ENCODE measurements around the gene ZNF286A. TPM values are rescaled to one million over a fixed set of nuclear protein-coding genes. Genes with fewer than 3 reads are reported as not detected.
"Not testable (repeated sequence)": the region's sequence is repeated elsewhere in the genome, so short reads cannot be mapped to it uniquely, and the experiment has no call there.

The ZNF286A gene
- total RNA-seq, 1 experiment from 2014 or later = 19.2 TPM

DNA sequence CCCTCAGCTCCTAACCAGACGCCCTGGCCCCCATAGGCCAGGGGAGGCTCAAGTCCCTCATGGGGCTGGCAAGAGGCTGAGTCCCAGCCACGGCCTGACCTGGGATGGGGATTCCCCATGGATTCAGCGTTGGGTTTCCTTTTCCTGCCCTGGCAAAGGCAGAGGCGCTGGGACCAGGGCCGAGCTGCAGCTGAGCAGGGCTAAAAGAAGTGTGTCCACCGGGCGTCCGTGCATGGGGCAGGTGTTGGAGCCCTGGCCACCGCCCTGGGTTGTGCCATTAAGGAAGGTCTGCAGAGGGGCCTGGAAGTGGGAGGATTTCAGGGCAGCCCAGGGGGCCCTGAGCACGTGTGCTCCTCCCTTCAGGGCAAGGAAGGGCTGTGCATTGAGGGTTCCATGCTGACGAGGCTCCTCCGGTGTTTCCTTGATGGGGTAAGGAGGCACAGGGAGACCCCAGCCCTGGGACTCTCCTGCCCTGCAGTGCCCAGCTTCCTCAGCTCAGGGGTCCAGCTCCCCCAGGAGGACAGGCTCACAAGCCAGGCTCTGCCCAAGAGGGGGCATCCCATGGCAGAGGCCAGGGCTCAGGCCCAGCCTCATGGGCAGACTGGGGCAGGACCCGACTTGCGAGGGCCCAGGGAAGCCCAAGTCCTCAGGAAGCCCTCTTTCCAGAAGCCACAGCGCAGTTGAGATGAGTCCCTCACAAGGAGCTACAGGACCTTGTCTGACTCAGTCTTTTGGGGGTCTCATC lies 42.7 kb downstream of the ZNF286A start:
- in situ Hi-C loops (cut with HindIII; ENCODE audit: low pct_unique_long_range_greater_than_20kb, low sequenced_read_pairs) = no loop called here
- no peak for DNase-seq (ENCODE audit: low read depth)

DNA sequence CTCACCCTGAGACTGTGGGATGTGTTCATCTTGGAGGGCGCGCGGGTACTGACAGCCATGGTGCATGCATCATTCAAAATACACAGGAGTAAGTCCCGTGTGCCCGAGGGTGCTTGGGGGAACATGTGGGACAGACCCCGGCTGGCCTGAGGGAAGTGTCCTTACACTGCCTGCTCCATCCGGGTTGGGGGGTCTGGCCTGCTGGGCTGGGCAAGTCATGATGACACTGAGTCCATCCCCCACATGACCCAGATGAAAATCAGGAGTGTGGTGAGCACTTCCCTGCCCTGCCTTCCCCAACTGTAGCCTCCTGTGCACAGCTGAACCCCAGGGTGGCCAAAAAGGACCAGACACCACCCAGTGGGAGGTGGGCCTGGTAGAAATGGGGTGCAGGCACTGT lies 43.4 kb downstream of the ZNF286A start:
- in situ Hi-C loops (cut with HindIII; ENCODE audit: low pct_unique_long_range_greater_than_20kb, low sequenced_read_pairs) = no loop called here
- no peak for DNase-seq (ENCODE audit: low read depth)

DNA sequence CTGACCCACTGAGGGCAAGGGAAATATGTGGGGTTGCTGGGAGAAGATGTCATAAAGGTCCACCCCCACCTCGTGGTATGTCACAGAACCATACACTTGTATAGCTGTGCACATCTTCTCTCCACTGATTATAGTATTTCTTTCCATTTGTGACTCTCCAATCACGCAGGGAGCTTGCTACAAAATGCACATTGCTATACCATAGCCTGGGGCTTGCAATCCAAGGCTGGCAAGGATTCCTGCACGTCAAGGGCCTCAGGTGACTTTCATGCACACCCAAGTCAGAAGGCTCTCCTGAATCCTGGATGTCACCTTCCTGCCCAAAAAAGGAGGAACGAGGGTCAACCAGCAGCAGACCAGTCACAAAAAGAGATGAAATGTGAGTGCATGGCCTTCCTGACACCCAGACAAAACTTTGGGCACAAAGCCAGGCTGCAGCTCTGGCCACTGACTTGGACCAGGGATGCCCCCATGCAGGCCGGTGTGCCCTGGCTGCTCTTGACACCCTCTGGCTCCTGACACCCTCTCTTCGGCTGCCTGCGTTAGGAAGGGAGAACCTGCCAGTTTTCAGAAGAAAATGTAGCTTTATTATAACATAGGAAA lies 44.6 kb downstream of the ZNF286A start:
- in situ Hi-C loops (cut with HindIII; ENCODE audit: low pct_unique_long_range_greater_than_20kb, low sequenced_read_pairs) = no loop called here
- DNase-seq (ENCODE audit: low read depth) = no peak

DNA sequence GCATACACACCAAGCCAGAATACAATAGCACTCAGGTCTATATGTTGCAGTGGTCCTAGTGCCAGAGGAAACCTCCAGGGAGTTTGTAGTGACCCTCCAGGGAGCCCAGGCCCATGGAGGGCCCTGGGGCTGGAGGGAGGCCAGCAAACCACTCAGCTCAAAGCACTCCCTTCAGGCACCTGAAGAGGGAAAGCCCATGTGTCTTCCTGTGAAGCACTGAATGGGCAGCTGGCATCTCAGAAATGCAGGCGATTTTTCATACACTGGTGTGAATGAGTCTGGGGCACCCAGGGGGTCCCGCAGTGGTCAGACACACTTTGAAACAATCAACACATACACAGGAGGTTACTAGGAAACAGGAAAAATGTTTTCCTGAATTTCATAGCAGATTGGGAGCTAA lies 45.3 kb downstream of the ZNF286A start:
- in situ Hi-C loops (cut with HindIII; ENCODE audit: low pct_unique_long_range_greater_than_20kb, low sequenced_read_pairs) = no loop called here
- DNase-seq (ENCODE audit: low read depth) = no peak

DNA sequence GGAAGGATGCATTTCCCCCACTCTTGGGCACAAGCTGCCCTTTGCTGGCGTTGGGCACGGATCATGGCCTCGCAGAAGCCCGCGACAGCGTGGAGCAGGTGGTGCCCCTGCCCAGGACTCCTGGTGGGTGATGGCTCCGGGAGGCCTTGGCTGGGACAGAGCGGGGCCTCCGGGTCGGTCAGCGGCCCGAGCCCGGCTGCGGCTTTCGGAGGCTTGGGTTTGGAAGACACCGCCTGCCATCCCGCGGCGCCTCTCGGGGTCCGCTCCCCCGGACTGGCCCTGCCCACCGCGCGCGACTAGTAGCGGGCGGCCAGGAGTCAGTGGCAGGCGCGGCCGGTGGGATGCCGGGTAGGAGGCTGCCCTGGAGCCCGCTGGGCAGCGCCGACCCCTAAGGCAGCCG lies 49.9 kb downstream of the ZNF286A start:
- DNase-seq (ENCODE audit: low read depth); in situ Hi-C loops (cut with HindIII; ENCODE audit: low pct_unique_long_range_greater_than_20kb, low sequenced_read_pairs): not testable (repeated sequence)

DNA sequence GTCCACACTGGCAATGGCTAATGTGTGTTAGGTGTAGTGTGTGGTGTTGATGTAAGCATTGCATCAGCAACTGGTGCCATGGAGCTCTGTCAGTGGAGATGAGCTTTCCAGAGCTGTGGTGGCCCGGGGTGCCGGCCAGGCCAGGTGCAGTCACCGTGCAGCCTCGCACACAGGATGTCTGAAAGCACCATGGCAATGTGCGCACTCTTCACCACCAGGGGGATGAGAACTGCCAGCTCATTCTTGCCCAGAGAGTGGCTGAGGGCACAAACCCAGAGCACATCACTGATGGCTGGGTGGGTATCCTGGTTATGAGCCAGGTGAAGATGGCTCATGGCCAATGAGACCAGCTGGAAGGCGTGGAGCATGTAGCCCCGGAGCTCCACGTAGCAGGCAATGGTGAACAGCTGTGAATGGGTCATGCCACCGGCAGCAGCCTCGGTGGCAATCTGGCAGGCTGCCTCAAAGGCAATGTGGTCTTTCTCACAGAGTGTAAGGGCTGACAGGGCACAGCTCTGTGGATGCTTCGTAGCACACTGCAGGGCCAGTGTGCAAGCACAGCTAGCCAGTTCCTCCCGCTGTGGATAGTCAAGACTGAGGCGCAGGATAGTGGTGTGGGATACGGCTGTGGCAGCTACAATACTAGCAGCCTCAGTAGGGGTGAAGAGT lies 69.4 kb downstream of the ZNF286A start:
- in situ Hi-C loops (cut with HindIII; ENCODE audit: low pct_unique_long_range_greater_than_20kb, low sequenced_read_pairs) = not testable (repeated sequence)

More for the DNA sequence above, 69.4 kb downstream of the ZNF286A start:
- DNase-seq (ENCODE audit: low read depth) = not testable (repeated sequence)

Other genes starting within 250 kb of the ZNF286A start
- gene CDRT4, start 232.1 kb upstream of the ZNF286A start, total RNA-seq (2014; rRNA removed; shearing (Covaris generic); ENCODE audit: low replicate concordance) = 1.7 TPM in 1 of 2 replicates, not detected in the other
- 9.2 and 14.7 TPM in 2 replicates for gene TVP23C, start 136.3 kb upstream of the ZNF286A start, total RNA-seq (2014; rRNA removed; shearing (Covaris generic); ENCODE audit: low replicate concordance)
- 5.7 and 5.8 TPM in 2 replicates for gene FBXW10B, start 80.0 kb upstream of the ZNF286A start, total RNA-seq (2014; rRNA removed; shearing (Covaris generic); ENCODE audit: low replicate concordance)
- 279 and 345 TPM in 2 replicates for gene TRIM16, start 15.4 kb upstream of the ZNF286A start, total RNA-seq (2014; rRNA removed; shearing (Covaris generic); ENCODE audit: low replicate concordance)
- gene TBC1D26, start 32.5 kb downstream of the ZNF286A start, total RNA-seq (2014; rRNA removed; shearing (Covaris generic); ENCODE audit: low replicate concordance) = not detected in 2 replicates
- 57.2 and 60.0 TPM in 2 replicates for gene ADORA2B, start 245.4 kb downstream of the ZNF286A start, total RNA-seq (2014; rRNA removed; shearing (Covaris generic); ENCODE audit: low replicate concordance)